WTC11 (cell line): ENCODE results near the gene PRR22. TPM values are rescaled to one million over a fixed set of nuclear protein-coding genes. Genes with fewer than 3 reads are reported as not detected.

ENCODE experiments used
- ATAC-seq: fragments of 200-7000 bp; cut with Tn5 transposase; 2 replicates; pipeline ENCODE4 v1.10.0; 2021; ENCODE audit warnings: mild to moderate bottlenecking, moderate library complexity
- CTCF ChIA-PET: fragments of 300-600 bp; sonication (Branson Sonifier 250); formaldehyde crosslinking; loops from one replicate; lab custom pipeline; 2021; ENCODE audit warnings: antibody characterized with exemption; lab: Charles Lee
- POLR2A ChIA-PET: fragments of 350-600 bp; sonication (Branson Sonifier 250); formaldehyde crosslinking; loops from one replicate; lab custom pipeline; 2021; ENCODE audit warnings: antibody characterized with exemption; lab: Charles Lee
- DNase-seq: peaks from one replicate; pipeline ENCODE4 v3.0.0; 2021; ENCODE audit warnings: low spot score
- H3K27ac Mint-ChIP-seq: 2 replicates; pipeline ENCODE4 v1.8.0; 2021; ENCODE audit warnings: mixed read lengths
- H3K27me3 Mint-ChIP-seq: 2 replicates; pipeline ENCODE4 v1.8.0; 2021; ENCODE audit warnings: low read depth, mild to moderate bottlenecking, moderate library complexity, mixed read lengths
- H3K36me3 Mint-ChIP-seq: 2 replicates; pipeline ENCODE4 v1.8.0; 2021; ENCODE audit warnings: mixed read lengths
- H3K4me1 Mint-ChIP-seq: 2 replicates; pipeline ENCODE4 v1.8.0; 2022; ENCODE audit warnings: mixed read lengths
- H3K4me3 Mint-ChIP-seq: 2 replicates; pipeline ENCODE4 v1.8.0; 2021; ENCODE audit warnings: mild to moderate bottlenecking, moderate library complexity, mixed read lengths
- H3K9me3 Mint-ChIP-seq: 2 replicates; pipeline ENCODE4 v1.8.0; 2021; ENCODE audit warnings: mixed read lengths
- CREB1 ChIP-seq: sonication (generic); formaldehyde crosslinking; IDR thresholded peaks from 2 replicates; pipeline ENCODE4 v1.8.0; 2023; ENCODE audit warnings: mild to moderate bottlenecking, missing genetic modification reagents
- FOXK1 ChIP-seq: sonication (generic); formaldehyde crosslinking; IDR thresholded peaks from 2 replicates; pipeline ENCODE4 v1.8.0; 2022; ENCODE audit warnings: mild to moderate bottlenecking, moderate library complexity, missing genetic modification reagents
- GABPB1 ChIP-seq: sonication (generic); formaldehyde crosslinking; IDR thresholded peaks from 2 replicates; pipeline ENCODE4 v1.8.1; 2023; ENCODE audit warnings: mild to moderate bottlenecking, missing genetic modification reagents
- KAT7 ChIP-seq: sonication (generic); formaldehyde crosslinking; IDR thresholded peaks from 2 replicates; pipeline ENCODE4 v1.8.1; 2023; ENCODE audit warnings: missing genetic modification reagents, mild to moderate bottlenecking, borderline replicate concordance
- MYBL2 ChIP-seq: sonication (generic); formaldehyde crosslinking; IDR thresholded peaks from 2 replicates; pipeline ENCODE4 v1.8.1; 2023; ENCODE audit warnings: mild to moderate bottlenecking, moderate library complexity, missing genetic modification reagents
- NFE2L1 ChIP-seq: sonication (generic); formaldehyde crosslinking; IDR thresholded peaks from 2 replicates; pipeline ENCODE4 v1.8.1; 2023; ENCODE audit warnings: missing genetic modification reagents
- TP53 ChIP-seq: sonication (generic); formaldehyde crosslinking; IDR thresholded peaks from 2 replicates; pipeline ENCODE4 v1.8.1; 2023; ENCODE audit warnings: mild to moderate bottlenecking, missing genetic modification reagents
- ZNF138 ChIP-seq: sonication (generic); formaldehyde crosslinking; conservative IDR thresholded peaks from 2 replicates; pipeline ENCODE4 v1.8.1; 2022; ENCODE audit warnings: mild to moderate bottlenecking, moderate library complexity, missing genetic modification reagents
- ZNF232 ChIP-seq: sonication (generic); formaldehyde crosslinking; IDR thresholded peaks from 2 replicates; pipeline ENCODE4 v1.8.0; 2022; ENCODE audit warnings: mild to moderate bottlenecking, missing genetic modification reagents
- ZNF396 ChIP-seq: fragments of 250-450 bp; sonication (Bioruptor Pico); IDR thresholded peaks from 2 replicates; pipeline ENCODE4 v1.8.0; 2021; ENCODE audit warnings: mild to moderate bottlenecking, moderate library complexity, borderline replicate concordance
- ZNF416 ChIP-seq: fragments of 250-450 bp; sonication (Bioruptor Pico); IDR thresholded peaks from 2 replicates; pipeline ENCODE4 v1.9.0; 2021; ENCODE audit warnings: mild to moderate bottlenecking, inconsistent platforms
- total RNA-seq: library from RNA; stranded (reverse); gene quantifications from 3 replicates; pipeline ENCODE4 v1.2.3, GENCODE V29; 2021
- TF ChIP-seq, protein P1 (sequence below): fragments of 250-450 bp; sonication (Bioruptor Pico); IDR thresholded peaks from 2 replicates; pipeline ENCODE4 v1.9.0; 2021; ENCODE audit warnings: mild to moderate bottlenecking
- TF ChIP-seq, protein P2 (sequence below): sonication (generic); formaldehyde crosslinking; IDR thresholded peaks from 2 replicates; pipeline ENCODE4 v1.8.0; 2022; ENCODE audit warnings: missing genetic modification reagents
- TF ChIP-seq, protein P3 (sequence below): sonication (generic); formaldehyde crosslinking; IDR thresholded peaks from 2 replicates; pipeline ENCODE4 v1.8.1; 2022; ENCODE audit warnings: low read depth, mild to moderate bottlenecking, moderate library complexity, missing genetic modification reagents, borderline replicate concordance
- TF ChIP-seq, protein P4 (sequence below): sonication (generic); formaldehyde crosslinking; IDR thresholded peaks from 2 replicates; pipeline ENCODE4 v1.8.1; 2023; ENCODE audit warnings: mild to moderate bottlenecking, missing genetic modification reagents, moderate library complexity
- TF ChIP-seq, protein P5 (sequence below): sonication (generic); formaldehyde crosslinking; IDR thresholded peaks from 2 replicates; pipeline ENCODE4 v1.8.0; 2023; ENCODE audit warnings: missing genetic modification reagents

Gene PRR22
- total RNA-seq, 1 experiment from 2014 or later, result 3.3 TPM

DNA sequence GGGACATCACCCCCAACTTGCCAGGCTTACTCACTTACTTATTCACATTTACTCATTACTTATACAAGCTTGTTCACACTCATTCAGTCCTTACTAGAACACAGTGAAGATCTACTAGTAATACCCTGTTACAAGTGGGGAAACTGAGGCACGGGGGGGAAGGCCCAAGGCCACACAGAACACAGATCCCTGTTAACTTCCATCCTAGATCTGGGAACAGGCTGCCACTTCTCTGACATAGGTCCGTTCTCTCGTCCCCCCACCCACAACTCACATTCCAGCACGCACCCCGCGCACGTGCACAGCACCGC, 18.9 kb upstream of the PRR22 start (continued):
- TF ChIP-seq, protein P1, sequence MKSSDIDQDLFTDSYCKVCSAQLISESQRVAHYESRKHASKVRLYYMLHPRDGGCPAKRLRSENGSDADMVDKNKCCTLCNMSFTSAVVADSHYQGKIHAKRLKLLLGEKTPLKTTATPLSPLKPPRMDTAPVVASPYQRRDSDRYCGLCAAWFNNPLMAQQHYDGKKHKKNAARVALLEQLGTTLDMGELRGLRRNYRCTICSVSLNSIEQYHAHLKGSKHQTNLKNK (CRISPR knock-in tag), result no peak
- TF ChIP-seq ZNF416 (CRISPR knock-in tag), result no peak
- TF ChIP-seq, protein P2, sequence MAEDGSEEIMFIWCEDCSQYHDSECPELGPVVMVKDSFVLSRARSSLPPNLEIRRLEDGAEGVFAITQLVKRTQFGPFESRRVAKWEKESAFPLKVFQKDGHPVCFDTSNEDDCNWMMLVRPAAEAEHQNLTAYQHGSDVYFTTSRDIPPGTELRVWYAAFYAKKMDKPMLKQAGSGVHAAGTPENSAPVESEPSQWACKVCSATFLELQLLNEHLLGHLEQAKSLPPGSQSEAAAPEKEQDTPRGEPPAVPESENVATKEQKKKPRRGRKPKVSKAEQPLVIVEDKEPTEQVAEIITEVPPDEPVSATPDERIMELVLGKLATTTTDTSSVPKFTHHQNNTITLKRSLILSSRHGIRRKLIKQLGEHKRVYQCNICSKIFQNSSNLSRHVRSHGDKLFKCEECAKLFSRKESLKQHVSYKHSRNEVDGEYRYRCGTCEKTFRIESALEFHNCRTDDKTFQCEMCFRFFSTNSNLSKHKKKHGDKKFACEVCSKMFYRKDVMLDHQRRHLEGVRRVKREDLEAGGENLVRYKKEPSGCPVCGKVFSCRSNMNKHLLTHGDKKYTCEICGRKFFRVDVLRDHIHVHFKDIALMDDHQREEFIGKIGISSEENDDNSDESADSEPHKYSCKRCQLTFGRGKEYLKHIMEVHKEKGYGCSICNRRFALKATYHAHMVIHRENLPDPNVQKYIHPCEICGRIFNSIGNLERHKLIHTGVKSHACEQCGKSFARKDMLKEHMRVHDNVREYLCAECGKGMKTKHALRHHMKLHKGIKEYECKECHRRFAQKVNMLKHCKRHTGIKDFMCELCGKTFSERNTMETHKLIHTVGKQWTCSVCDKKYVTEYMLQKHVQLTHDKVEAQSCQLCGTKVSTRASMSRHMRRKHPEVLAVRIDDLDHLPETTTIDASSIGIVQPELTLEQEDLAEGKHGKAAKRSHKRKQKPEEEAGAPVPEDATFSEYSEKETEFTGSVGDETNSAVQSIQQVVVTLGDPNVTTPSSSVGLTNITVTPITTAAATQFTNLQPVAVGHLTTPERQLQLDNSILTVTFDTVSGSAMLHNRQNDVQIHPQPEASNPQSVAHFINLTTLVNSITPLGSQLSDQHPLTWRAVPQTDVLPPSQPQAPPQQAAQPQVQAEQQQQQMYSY (CRISPR knock-in tag), result 0 out of 2 replicates have a peak, but pooled peaks have one; percentile 62
- TF ChIP-seq, protein P3, sequence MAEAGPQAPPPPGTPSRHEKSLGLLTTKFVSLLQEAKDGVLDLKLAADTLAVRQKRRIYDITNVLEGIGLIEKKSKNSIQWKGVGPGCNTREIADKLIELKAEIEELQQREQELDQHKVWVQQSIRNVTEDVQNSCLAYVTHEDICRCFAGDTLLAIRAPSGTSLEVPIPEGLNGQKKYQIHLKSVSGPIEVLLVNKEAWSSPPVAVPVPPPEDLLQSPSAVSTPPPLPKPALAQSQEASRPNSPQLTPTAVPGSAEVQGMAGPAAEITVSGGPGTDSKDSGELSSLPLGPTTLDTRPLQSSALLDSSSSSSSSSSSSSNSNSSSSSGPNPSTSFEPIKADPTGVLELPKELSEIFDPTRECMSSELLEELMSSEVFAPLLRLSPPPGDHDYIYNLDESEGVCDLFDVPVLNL (CRISPR knock-in tag), result no peak
- TF ChIP-seq, protein P4, sequence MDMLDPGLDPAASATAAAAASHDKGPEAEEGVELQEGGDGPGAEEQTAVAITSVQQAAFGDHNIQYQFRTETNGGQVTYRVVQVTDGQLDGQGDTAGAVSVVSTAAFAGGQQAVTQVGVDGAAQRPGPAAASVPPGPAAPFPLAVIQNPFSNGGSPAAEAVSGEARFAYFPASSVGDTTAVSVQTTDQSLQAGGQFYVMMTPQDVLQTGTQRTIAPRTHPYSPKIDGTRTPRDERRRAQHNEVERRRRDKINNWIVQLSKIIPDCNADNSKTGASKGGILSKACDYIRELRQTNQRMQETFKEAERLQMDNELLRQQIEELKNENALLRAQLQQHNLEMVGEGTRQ (CRISPR knock-in tag), result no peak
- peak; percentile 78 for TF ChIP-seq FOXK1 (CRISPR knock-in tag)
- no peak for TF ChIP-seq TP53 (CRISPR knock-in tag)
- TF ChIP-seq NFE2L1 (CRISPR knock-in tag), result no peak
- TF ChIP-seq, protein P5, sequence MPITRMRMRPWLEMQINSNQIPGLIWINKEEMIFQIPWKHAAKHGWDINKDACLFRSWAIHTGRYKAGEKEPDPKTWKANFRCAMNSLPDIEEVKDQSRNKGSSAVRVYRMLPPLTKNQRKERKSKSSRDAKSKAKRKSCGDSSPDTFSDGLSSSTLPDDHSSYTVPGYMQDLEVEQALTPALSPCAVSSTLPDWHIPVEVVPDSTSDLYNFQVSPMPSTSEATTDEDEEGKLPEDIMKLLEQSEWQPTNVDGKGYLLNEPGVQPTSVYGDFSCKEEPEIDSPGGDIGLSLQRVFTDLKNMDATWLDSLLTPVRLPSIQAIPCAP (CRISPR knock-in tag), result peak; percentile 89; the same call in 1 of the 2 replicates
- no peak for TF ChIP-seq ZNF138 (CRISPR knock-in tag)
- TF ChIP-seq MYBL2 (CRISPR knock-in tag), result no peak
- TF ChIP-seq ZNF396, result no peak

DNA sequence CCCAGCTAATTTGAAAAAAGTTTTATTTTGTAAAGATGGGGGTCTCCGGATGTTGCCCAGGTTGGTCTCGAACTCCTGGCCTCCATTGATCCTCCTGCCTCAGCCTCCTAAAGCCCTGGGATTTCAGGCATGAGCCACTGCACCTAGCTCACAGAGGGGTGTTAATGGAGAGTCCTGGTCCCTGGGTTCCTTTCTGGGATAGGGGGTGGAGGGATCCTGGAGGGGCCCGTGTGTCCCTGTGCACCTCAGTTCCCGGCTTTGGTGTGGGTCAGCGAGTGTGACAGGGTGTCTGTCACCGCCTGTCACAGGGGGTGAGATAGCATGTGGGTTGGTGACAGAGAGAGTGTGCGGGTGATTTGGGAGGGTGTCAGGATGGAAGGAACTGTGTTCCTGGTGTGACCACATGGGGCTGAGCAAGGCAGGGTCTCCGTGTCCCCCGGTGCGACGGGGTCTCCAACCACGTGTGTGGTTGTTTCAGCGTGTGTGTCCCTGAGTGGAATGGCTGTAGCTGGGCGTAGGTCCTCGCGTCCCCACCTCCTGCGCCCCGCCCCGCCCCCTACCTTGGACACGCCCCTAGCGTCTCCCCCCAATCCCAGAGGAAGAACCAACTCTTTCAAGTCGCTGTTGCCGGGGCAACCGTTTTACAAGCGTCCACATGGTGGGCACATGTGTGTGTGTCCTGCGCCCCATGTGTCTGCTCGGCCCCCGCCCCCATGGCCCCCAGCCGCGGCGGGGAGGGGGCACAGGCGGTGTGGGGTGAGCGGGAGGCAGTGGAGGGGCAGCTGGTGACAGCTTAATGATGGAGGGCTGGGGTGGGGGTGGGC, 17.5 kb upstream of the PRR22 start:
- Mint-ChIP-seq H3K9me3 (no peaks in the 10 kb centered on the region), H3K36me3 (no peaks in the 10 kb centered on the region), H3K4me3 (peak overlapping the region; percentile 49; the same call in 1 of the 2 replicates), H3K27me3 (peaks cover 57% of the 10 kb centered on the region), H3K4me1 (peaks cover 13% of the 10 kb centered on the region), H3K27ac (no peak overlapping the region)
- ChIA-PET CTCF (interaction anchor here (2.1 kb wide), 1 partner anchor 26 kb away, joined by 5 read pairs; no protein-coding TSS in a partner anchor), POLR2A (no interaction called here)
- peak; percentile 1; the same call in 1 of the 2 replicates for ATAC-seq
- TF ChIP-seq CREB1 (no peak), GABPB1 (no peak), ZNF232 (CRISPR knock-in tag) (no peak), KAT7 (no peak)
- DNase-seq, result peak; percentile 80
